Peyer's patch (tissue), 4 donors: ENCODE data around the gene ELP4.

Source experiments
- POLR2A ChIP-seq, 2 donors: fragments of 450-650 bp; IDR thresholded peaks; one replicate each; pipeline ENCODE4 v1.5.1; 2017; ENCODE audit warnings: antibody characterized with exemption in 2 of 2, mild to moderate bottlenecking in 2 of 2, moderate library complexity in 2 of 2
- TF ChIP-seq, protein P1 (sequence below), 6 experiments: fragments of 450-650 bp in 4 of 6; fragments of 200-600 bp in 2 of 6; sonication (generic) in 1 of 6; IDR thresholded peaks; one replicate each; pipeline ENCODE4 v1.5.1; 2017 to 2019; ENCODE audit warnings: antibody characterized with exemption in 6 of 6, mild to moderate bottlenecking in 3 of 6, moderate library complexity in 1 of 6

GRCh38 chr11:31779374-31779791 is 269.8 kb downstream of the ELP4 start:
- no peak for TF ChIP-seq POLR2A (IDR thresholded peaks at IDR 0.05)
- TF ChIP-seq, protein P1, sequence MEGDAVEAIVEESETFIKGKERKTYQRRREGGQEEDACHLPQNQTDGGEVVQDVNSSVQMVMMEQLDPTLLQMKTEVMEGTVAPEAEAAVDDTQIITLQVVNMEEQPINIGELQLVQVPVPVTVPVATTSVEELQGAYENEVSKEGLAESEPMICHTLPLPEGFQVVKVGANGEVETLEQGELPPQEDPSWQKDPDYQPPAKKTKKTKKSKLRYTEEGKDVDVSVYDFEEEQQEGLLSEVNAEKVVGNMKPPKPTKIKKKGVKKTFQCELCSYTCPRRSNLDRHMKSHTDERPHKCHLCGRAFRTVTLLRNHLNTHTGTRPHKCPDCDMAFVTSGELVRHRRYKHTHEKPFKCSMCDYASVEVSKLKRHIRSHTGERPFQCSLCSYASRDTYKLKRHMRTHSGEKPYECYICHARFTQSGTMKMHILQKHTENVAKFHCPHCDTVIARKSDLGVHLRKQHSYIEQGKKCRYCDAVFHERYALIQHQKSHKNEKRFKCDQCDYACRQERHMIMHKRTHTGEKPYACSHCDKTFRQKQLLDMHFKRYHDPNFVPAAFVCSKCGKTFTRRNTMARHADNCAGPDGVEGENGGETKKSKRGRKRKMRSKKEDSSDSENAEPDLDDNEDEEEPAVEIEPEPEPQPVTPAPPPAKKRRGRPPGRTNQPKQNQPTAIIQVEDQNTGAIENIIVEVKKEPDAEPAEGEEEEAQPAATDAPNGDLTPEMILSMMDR (IDR thresholded peaks at IDR 0.05): no peak
